Testis (tissue), 3 donors: ENCODE data around the gene PCYOX1L. TPM values are rescaled to one million over a fixed set of nuclear protein-coding genes. Genes with fewer than 3 reads are reported as not detected.
A peak's percentile ranks its signal among the peaks of the same experiment; 100 is the strongest.

Experiments
- DNase-seq: peaks from one replicate; pipeline ENCODE4 v3.0.0-alpha.2; 2019
- H3K27ac ChIP-seq, 2 donors: fragments of 200-600 bp; sonication (generic); one replicate each; pipeline ENCODE4 v1.5.1; 2019
- H3K27me3 ChIP-seq: fragments of 200-600 bp; sonication (generic); one replicate; pipeline ENCODE4 v1.5.1; 2019
- H3K36me3 ChIP-seq: fragments of 200-600 bp; sonication (generic); one replicate; pipeline ENCODE4 v1.5.1; 2017; ENCODE audit warnings: low read depth; ENCODE audit errors: missing control alignments
- H3K4me1 ChIP-seq: fragments of 200-600 bp; sonication (generic); one replicate; pipeline ENCODE4 v1.5.1; 2019
- H3K4me3 ChIP-seq, 2 donors: fragments of 200-600 bp; sonication (generic); one replicate each; pipeline ENCODE4 v1.5.1; 2017 to 2019
- H3K9me3 ChIP-seq: fragments of 200-600 bp; sonication (generic); one replicate; pipeline ENCODE4 v1.5.1; 2017
- POLR2A ChIP-seq: fragments of 450-650 bp; IDR thresholded peaks from one replicate; pipeline ENCODE4 v1.6.1; 2017; ENCODE audit warnings: antibody characterized with exemption, mild to moderate bottlenecking, moderate library complexity
- WGBS, 2 donors: methylation state at CpG; one replicate each; pipeline ENCODE4 v1.1.5; 2018; 5-methylcytosine and 5-hydroxymethylcytosine counted together
- intact Hi-C: fragments of 100-400 bp; cut with DNase I; formaldehyde crosslinking; loops from one replicate; pipeline ENCODE4 v1.15.1; 2023; ENCODE audit warnings: low total_unique reads
- polyA plus RNA-seq: library from polyadenylated mRNA; stranded (reverse); fragments of 350-450 nt; fragmentation: Illumina TruSeq; extraction: RNeasy Lipid Tissue Mini Kit (QIAGEN cat#74804); gene quantifications from one replicate; pipeline ENCODE4 v1.2.3, GENCODE V29; 2014; ENCODE audit warnings: low read depth, low replicate concordance; ENCODE audit not compliant: insufficient read depth
- total RNA-seq, 2 donors: library from RNA; depleted of rRNA; stranded (reverse); fragments of >200 nt; gene quantifications; one replicate each; pipeline ENCODE4 v1.2.3, GENCODE V29; 2016
- TF ChIP-seq, protein P1 (sequence below), 3 experiments: fragments of 450-650 bp in 2 of 3; fragments of 200-600 bp in 1 of 3; sonication (generic) in 1 of 3; IDR thresholded peaks; one replicate each; pipeline ENCODE4 v1.5.1; 2016 to 2019; ENCODE audit warnings: antibody characterized with exemption in 3 of 3, mild to moderate bottlenecking in 2 of 3, moderate library complexity in 1 of 3

Gene PCYOX1L
- total and polyA plus RNA-seq, 3 donors from 2014 or later: 24.6 to 30.5 (median 29.9) TPM

DNA sequence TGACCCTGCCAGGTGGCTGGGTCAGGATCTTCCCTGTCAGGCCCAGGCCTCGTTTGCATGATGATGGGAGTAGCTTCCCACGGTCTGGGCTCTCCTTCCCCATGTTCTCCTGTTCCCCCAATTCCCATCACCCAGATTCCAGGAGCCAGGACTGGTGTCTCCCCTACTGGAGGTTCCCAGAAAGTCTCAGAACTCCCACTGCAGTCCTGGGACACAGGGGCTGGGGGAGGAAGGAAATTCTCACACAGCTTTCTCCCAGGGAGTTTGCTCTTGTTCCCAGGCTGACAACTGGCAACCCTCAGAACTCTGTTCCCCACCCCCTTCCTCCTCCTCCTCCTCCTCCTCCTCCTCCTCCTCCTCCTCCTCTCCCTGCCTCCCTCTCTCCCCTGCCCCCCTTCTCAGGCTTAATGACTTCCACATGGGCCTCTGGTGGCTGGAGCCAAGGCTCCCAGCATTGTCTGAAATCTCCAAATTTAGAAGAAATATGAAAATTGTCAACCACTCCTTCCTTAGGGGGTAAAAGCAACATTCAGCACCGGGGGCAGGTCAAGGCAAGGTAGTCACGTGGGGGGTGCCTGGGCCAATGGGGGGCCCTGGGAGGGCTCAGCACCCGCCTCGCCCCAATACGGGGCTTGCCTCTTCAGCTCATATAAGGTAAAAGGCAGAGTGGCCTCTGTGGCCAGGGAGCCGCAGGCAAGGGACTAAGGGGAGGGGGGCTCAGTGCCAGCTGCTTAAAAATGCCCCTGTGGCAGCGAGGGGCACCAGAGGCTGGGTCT, 48.5 kb downstream of the PCYOX1L start:
- TF ChIP-seq, protein P1, sequence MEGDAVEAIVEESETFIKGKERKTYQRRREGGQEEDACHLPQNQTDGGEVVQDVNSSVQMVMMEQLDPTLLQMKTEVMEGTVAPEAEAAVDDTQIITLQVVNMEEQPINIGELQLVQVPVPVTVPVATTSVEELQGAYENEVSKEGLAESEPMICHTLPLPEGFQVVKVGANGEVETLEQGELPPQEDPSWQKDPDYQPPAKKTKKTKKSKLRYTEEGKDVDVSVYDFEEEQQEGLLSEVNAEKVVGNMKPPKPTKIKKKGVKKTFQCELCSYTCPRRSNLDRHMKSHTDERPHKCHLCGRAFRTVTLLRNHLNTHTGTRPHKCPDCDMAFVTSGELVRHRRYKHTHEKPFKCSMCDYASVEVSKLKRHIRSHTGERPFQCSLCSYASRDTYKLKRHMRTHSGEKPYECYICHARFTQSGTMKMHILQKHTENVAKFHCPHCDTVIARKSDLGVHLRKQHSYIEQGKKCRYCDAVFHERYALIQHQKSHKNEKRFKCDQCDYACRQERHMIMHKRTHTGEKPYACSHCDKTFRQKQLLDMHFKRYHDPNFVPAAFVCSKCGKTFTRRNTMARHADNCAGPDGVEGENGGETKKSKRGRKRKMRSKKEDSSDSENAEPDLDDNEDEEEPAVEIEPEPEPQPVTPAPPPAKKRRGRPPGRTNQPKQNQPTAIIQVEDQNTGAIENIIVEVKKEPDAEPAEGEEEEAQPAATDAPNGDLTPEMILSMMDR (IDR thresholded peaks at IDR 0.05): peak in 1 of 3 experiments; percentile 16
- TF ChIP-seq POLR2A: peak; percentile 84
- H3K9me3 ChIP-seq: no peaks in the 10 kb centered on the region
- DNase-seq: peak; percentile 83
- peak overlapping the region; percentile 61 to 69 for H3K4me3 ChIP-seq
- 26 to 49% methylated on average over 9 of the region's 9 CpGs for WGBS, 2 donors
- intact Hi-C loops: no loop called here
- peak overlapping the region; percentile 91 to 95 for H3K27ac ChIP-seq
- H3K4me1 ChIP-seq: peaks cover 26% of the 10 kb centered on the region
- no peaks in the 10 kb centered on the region for H3K27me3 ChIP-seq
- no peaks in the 10 kb centered on the region for H3K36me3 ChIP-seq

DNA sequence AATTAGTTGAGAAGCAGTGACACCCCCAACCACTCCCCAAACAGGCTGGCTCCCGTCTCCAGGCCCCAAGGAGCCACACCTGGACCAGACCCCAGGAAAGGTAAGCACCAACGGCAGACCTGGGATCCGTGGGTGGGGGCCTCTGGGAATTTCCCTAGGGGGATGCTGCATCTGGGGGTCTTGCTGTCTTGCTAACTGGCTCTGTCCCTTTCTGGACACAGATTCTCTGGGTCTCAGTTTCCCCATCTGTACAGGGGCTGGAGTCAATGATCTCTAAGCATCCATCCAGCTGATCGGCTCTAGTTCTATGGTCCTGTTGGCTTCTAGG, 49.1 kb downstream of the PCYOX1L start:
- intact Hi-C loops: no loop called here
- peak overlapping the region; percentile 91 to 95 for H3K27ac ChIP-seq
- H3K36me3 ChIP-seq: no peaks in the 10 kb centered on the region
- TF ChIP-seq POLR2A: no peak
- TF ChIP-seq, protein P1 (IDR thresholded peaks at IDR 0.05): peak in 1 of 3 experiments; percentile 1
- H3K9me3 ChIP-seq: no peaks in the 10 kb centered on the region
- no peaks in the 10 kb centered on the region for H3K27me3 ChIP-seq
- H3K4me1 ChIP-seq: peaks cover 26% of the 10 kb centered on the region
- 47 to 52% methylated on average over 2 to 4 of the region's 4 CpGs for WGBS, 2 donors
- peak overlapping the region; percentile 61 to 69 for H3K4me3 ChIP-seq
- DNase-seq: no peak

DNA sequence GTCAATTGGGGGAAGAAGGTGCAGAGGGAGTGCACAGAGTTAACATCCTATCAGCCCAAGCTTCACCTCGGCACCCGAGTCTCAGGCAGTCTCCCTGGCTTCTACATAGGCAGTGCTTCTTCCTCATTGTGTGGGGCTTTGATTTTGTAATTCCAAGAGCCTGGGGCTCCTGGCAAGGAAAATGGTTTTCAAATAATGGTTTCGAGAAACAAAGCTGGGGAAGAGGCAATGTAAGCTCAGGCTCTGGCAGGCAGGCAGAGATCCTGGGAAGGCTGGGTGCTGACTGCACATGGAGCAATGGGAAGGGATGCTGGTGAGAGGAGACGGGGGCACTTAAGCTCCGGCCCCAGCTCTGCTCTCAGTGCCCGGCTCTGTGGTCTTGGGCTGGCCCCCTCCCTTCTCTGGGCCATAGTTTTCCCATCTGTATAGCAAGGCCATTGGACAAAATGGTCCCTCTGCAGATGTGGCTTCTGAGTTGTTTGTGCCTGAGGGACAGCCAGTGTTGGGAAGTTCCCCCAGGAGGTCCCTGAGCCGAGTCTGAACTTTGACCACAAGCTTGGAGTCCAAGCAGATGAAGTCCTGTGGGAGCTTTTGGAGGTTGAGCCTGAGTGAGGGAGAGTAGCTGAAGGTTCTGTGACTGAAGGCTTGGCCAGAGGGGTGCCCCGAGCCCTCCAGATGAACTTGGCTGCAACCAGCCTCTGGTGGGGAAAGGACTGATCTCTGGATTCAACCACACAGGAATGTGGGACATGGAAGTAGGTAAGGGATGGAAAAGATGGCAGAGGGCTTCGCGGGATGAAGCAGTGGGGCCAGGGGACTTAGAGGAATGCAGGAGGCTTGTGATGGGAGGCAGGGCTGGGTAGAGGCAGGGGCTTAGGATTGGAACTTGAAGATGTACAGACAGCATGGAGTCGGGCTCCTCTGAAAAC, 49.7 kb downstream of the PCYOX1L start:
- intact Hi-C loops: no loop called here
- no peak for TF ChIP-seq POLR2A
- TF ChIP-seq, protein P1 (IDR thresholded peaks at IDR 0.05): no peak
- Histone ChIP-seq H3K27ac (peak overlapping the region; percentile 91 to 95), H3K4me3 (peak overlapping the region; percentile 61 to 69), H3K9me3 (no peaks in the 10 kb centered on the region), H3K27me3 (no peaks in the 10 kb centered on the region), H3K4me1 (peaks cover 26% of the 10 kb centered on the region), H3K36me3 (no peaks in the 10 kb centered on the region)
- WGBS, 2 donors: 47 to 52% methylated on average over 10 to 11 of the region's 11 CpGs
- DNase-seq: no peak

DNA sequence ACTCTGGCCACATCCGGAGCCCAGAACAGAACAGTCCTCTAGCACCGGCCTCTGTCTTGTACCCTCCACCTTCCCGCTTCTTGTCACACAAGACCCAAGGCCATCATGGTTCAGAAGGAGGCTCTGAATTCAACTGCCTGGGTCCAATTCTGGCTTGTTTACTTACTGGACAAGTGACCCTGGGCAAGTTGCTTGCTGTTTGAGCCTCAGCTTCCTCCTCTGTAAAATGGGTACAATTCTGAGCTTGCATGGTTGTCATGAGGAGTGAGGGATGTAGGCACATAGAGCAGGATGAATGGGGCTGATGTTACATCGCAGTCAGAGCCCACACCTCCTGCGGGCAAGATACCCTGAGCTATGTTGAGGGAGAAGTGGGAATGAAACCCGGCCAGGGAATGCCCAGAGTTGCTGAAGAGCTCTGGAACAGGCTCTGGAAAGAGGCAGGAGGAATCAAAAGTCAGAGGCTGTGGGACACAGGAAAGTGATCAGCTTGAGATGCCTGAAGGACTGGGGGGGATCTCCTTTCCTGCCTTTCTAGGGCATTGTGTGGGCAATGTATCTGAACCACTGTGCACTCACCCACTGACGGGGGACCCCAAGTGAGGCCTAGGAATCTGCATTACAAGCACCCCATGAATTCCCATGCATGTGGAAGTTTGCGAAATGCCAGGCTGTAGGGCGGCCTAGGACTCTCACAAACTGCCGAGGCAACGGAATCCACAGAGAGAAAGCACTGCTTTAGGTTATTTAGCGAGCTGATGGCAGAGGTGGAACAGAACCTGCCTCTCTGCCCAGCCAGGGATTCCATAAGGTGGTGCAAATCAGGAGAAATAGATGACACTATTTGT, 50.6 kb downstream of the PCYOX1L start:
- intact Hi-C loops: no loop called here
- TF ChIP-seq, protein P1 (IDR thresholded peaks at IDR 0.05): no peak
- TF ChIP-seq POLR2A: no peak

More for the DNA sequence above, 50.6 kb downstream of the PCYOX1L start:
- no peak for DNase-seq
- Histone ChIP-seq H3K4me3 (peak overlapping the region; percentile 61 to 69), H3K27ac (peak overlapping the region; percentile 91 to 95), H3K27me3 (no peaks in the 10 kb centered on the region), H3K9me3 (no peaks in the 10 kb centered on the region), H3K36me3 (no peaks in the 10 kb centered on the region), H3K4me1 (peaks cover 26% of the 10 kb centered on the region)
- 39 to 62% methylated on average over 8 to 12 of the region's 12 CpGs for WGBS, 2 donors
